Body of pancreas (tissue), 4 donors: ENCODE data around the gene LYSMD3.

Experiments used
- POLR2A ChIP-seq, 3 donors: fragments of 450-650 bp; IDR thresholded peaks; one replicate each; pipeline ENCODE4 v1.6.1; 2016; ENCODE audit warnings: antibody characterized with exemption in 3 of 3, mild to moderate bottlenecking in 2 of 3
- TF ChIP-seq, protein P1 (sequence below), 7 experiments: fragments of 450-650 bp in 4 of 7; fragments of 200-600 bp in 3 of 7; sonication (generic) in 3 of 7; IDR thresholded peaks; one replicate each; pipeline ENCODE4 v1.5.1; 2016 to 2019; ENCODE audit warnings: antibody characterized with exemption in 7 of 7

DNA sequence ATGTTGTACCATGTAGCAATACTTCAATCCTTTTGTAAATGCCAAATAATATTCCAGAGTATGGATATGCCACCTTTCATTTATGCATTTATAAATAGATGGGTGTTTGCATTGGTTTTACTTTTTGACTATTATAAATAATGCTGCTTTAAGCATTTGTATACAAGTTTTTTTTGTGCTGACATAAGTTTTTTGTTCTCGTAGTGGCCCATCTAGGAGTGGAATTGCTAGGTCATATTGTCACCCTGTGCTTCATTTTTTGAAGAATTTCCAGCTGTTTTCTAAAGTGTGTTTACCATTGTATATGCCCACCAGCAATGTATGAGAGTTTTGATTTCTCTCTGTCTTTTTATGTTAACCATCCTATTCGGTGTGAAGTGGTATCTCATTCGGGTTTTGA, 36.1 kb upstream of the LYSMD3 start:
- no peak for TF ChIP-seq POLR2A (IDR thresholded peaks at IDR 0.05)
- TF ChIP-seq, protein P1, sequence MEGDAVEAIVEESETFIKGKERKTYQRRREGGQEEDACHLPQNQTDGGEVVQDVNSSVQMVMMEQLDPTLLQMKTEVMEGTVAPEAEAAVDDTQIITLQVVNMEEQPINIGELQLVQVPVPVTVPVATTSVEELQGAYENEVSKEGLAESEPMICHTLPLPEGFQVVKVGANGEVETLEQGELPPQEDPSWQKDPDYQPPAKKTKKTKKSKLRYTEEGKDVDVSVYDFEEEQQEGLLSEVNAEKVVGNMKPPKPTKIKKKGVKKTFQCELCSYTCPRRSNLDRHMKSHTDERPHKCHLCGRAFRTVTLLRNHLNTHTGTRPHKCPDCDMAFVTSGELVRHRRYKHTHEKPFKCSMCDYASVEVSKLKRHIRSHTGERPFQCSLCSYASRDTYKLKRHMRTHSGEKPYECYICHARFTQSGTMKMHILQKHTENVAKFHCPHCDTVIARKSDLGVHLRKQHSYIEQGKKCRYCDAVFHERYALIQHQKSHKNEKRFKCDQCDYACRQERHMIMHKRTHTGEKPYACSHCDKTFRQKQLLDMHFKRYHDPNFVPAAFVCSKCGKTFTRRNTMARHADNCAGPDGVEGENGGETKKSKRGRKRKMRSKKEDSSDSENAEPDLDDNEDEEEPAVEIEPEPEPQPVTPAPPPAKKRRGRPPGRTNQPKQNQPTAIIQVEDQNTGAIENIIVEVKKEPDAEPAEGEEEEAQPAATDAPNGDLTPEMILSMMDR (IDR thresholded peaks at IDR 0.05), result no peak
